ENCODE results near the gene ZNF574.

Gene ZNF574

DNA sequence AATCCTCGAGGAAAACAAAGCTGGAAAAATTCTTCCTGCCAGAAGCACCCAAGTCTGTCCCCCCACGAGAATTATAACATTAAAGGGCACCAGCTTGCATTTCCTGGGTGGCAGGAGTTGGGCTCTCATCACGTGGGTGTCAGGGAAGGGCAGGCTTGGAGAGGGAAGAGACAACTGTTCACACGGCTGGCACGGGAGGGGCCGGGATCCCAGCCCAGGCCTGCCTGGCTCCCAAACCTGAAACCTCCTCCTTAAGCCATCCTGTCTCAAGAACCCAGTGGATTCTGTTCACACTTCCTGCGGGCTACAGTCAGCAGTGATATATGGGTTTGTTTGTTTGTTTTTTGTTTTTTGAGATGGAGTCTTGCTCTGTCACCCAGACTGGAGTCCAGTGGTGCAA, 18.1 kb upstream of the ZNF574 start:
- no peak for DNase-seq

DNA sequence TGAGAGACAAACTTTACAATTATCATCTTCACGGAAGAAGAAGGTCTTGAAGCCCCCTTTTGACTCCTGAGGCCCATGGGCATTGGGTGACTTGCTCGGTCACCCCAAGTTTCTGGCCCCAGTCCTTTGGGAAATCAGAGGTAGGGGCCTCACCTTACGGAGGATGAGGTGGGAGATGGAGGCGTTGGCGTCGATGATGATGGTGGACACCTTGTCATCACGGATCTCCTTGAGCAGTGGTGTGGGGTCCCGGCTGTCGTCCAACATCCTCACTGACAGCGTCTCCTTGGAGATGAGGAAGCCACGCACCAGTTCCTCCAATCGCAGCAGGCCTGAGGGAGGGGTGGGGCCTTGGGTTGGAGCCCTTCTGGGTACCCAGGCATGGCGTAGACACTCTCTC, 16.8 kb upstream of the ZNF574 start:
- no peak for DNase-seq

GRCh38 chr19:42060117-42060516, 15.8 kb upstream of the ZNF574 start:
- no peak for DNase-seq

DNA sequence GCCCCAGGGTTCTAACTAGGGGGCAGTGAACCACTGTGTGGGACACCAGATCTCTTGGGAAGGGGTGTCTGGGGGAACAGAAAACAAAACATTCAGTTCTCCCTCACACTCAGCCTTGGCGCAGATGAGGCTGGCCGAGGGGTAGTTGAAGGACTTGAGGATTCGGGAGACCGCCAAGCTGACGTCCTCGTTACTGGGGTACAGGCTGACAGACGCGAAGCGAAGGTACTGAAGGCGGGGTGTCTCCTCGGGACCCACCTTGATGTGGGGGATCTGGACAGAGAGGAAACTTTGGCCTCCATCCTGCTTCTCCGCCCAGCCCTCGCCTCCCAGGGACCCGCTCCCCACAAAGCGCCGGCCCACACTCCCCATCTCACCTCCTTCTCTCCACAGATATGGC, 13.6 kb upstream of the ZNF574 start:
- DNase-seq, result no peak

GRCh38 chr19:42064432-42064831, 11.5 kb upstream of the ZNF574 start:
- no peak for DNase-seq

GRCh38 chr19:42065051-42065450, 10.9 kb upstream of the ZNF574 start:
- no peak for DNase-seq

GRCh38 chr19:42065511-42065910, 10.5 kb upstream of the ZNF574 start:
- DNase-seq, result no peak

- DNase-seq, result peak; percentile 89
Measured at GRCh38 chr19:42066075-42066754, 9.8 kb upstream of the ZNF574 start.

GRCh38 chr19:42067315-42067888, 8.6 kb upstream of the ZNF574 start:
- no peak for DNase-seq

DNA sequence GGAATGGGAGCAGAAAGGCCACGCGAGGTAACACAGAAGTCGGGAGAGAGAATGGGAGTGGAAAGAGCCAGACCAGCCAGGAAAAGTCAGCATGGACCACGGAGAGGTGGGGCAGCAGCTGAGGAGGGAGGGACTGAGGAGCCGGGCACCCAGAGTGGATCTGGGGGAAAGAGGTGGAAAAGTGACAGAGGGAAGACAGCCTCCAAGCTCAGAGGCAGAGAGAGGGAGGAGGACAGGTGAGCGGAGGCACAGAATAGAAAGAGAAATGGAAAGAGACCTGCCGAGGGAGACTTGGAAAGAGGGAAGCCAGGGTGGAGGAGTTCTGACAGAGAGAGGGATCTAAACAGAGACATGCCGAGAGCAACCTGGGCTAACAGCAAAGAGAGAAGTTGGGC, 7.6 kb upstream of the ZNF574 start:
- no peak for DNase-seq

DNA sequence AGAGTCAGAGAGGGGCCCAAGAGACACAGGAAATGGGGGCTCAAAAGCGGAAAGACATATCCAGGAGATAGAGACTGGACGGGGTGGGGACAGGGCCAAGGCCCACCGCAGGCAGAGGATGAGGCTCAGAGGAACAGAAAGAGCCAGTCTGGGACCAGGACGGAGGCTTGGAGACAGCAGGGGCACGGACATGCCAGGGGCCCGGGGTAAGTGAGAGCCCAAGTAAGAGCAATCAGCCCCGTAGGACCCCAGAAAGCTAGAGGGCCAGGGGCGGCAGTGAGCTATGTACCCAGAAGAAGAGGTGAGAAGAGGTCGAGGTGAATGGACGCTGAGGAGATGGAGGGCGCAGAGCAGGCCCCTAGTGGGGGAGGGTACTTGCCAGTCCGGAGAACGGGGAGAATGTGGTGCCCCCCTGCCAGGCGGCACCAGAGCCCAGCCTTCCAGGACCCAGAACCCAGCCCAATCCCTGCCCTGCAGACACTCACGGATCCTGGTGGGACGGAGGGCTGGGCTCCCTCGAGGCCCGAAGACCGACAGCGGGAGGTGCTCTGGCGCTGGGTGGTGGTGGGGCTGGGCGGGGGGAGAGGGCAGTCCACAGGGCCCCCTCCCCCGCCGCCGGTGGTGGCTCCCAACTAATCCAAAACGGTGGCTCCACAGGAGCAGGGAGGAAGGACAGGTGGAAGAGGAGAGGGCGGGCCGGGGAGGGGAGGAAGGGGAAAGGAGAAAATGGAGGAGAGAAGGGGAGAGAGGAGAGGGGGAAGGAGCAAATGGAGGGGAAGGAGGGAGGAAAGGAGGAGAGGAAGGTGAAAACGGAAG, 7.0 kb upstream of the ZNF574 start:
- DNase-seq, result no peak

DNA sequence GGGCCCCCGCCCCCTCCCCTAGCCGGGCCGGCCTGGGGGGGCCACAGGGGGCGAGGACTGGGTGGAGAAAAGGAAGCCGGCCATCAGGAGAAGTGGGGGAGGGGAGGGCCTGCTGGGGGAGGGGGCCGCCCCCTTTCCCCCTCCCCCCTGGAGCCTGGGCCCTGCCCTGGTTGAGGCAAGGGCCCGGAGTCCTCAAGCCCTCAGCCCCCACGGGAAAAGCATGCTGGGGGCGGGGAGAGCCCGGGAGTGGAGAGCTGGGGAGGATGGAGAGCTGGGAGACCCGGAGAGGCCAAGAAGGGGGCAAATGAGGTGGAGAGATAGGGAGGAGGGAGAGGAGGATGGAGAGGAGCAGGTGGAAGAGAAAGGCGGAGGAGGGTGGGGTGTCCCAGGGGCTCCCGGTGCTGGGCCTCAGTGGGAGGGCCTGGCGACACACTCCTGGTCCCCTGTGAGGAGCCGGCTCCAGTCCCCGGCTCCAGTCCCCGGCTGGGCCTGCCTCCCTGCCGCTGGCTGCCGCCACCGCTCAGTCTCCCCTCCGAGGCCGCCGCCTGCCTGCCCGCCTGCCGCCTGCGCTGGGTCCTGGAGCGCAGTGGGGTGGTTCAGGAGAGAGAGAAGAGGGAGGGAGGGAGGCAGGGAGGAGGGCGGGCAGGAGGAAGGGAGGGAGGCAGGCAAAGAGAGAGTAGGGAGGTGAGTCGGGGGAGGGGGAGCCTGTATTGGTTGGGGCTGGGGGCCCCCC, 6.2 kb upstream of the ZNF574 start, which contains the start of gene GRIK5:
GRIK5 (minus strand) TSS at position 588 of the 733 bp plus-strand sequence. CDS start 4,436 bp downstream, outside the sequence.
- DNase-seq, result peak; percentile 84

DNA sequence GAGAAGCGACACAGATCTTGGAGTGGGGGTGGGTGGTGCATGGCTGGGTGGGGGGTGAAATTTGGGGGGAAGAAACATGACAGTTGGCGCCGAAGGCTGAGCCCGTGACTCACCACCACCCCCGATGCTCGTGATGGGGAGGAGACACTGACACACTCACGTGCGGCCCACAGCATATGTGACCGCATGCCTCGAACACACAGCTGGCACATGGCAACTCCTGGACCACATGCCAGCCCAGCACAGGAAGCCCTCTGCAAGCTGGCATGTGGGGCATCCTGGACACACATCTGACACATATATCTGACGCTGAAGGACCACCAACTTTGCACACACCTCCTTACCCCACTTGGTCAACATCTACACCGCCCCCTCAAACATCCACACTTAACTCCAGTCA, 4.7 kb upstream of the ZNF574 start:
- DNase-seq, result no peak

GRCh38 chr19:42074513-42075363, 1.2 kb upstream of the ZNF574 start:
- no peak for DNase-seq

DNA sequence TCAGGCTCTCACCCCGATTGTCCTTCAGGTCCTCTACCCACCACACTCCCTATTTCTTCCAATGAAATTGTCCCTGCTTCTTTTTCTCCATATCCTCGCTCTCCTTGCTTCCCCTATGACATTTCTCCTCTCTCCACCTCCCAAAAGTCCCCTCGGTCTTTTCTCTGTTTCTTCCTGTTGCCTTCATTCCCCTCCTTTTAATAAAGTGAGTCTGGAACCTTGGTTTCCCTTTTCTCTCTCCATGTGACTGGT, 676 bp upstream of the ZNF574 start:
- DNase-seq, result peak; percentile 80

DNA sequence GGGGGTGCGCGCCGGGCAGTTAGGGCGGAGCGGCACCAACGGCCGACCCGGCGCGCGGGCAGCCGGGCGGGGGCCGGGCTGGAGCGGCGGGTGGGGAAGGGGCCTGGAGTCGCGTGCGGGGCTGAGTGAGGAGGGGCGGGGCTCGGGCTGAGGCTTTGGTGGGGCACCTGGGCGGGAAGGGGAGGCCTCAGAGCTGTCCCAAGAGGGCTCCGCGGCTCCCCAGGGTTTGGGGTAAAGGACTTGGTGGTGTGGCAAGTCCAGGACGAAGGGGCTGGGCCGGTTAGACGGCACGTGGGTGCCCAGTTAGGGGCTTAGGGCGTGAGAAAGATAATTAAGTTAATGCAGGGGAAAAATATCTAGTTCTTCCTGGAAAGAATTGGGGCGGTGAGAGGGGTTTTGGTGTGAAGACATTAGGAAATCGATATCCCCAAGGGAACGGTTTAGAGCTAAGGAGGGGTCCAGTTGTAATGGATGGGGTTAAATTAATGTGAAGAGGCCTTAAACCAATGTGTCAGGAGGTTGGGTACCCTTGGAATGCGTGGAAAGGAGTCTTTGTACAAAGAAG, 496 bp downstream of the ZNF574 start:
- DNase-seq, result no peak

DNA sequence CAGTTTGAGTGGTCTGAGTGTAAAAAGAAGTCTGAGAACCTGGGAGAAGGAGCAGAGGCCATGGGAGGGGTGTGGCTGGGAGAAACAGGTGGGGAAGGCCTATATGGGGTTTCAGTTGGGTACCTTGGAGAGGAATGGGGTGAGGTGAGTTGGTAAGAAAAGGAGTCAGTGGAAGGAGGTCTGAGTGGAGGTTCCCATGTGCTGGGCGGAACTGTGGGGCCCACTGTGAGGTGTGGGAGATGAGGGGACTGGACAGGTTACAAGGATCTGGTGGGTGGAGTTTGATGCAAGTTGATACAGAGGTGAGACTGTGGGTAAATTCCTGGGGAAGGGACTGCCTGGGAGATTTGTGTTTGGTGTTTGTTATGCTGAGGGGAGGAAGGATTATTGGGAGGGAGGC, 2.1 kb downstream of the ZNF574 start:
- DNase-seq, result no peak

GRCh38 chr19:42078538-42079275, 2.7 kb downstream of the ZNF574 start:
- DNase-seq, result no peak

- DNase-seq, result no peak
Measured at GRCh38 chr19:42079276-42079669, 3.3 kb downstream of the ZNF574 start.

GRCh38 chr19:42079886-42080763, 4.2 kb downstream of the ZNF574 start:
- DNase-seq, result no peak
